K562 (cell line): ENCODE data around the gene DIAPH1. TPM values are rescaled to one million over a fixed set of nuclear protein-coding genes. Genes with fewer than 3 reads are reported as not detected.

ENCODE experiments used
- CBFA2T2 ChIP-seq: fragments of 450-650 bp; conservative IDR thresholded peaks from 2 replicates; pipeline ENCODE4 v1.6.1; 2017; ENCODE audit warnings: mild to moderate bottlenecking
- CREM ChIP-seq: IDR thresholded peaks from 2 replicates; pipeline ENCODE4 v1.6.1; 2014; ENCODE audit warnings: antibody characterized with exemption, low read depth
- DPF2 ChIP-seq: fragments of 450-650 bp; IDR thresholded peaks from 2 replicates; pipeline ENCODE4 v1.6.1; 2016
- EHMT2 ChIP-seq: fragments of 450-650 bp; IDR thresholded peaks from 2 replicates; pipeline ENCODE4 v1.6.1; 2018; ENCODE audit warnings: antibody characterized with exemption
- JUN ChIP-seq, 2 experiments: sonication (generic) in 1 of 2; formaldehyde crosslinking in 1 of 2; IDR thresholded peaks; 2 replicates each; pipeline versions ENCODE4 v1.6.1 to v1.8.0; 2012 to 2022; ENCODE audit warnings: borderline replicate concordance in 2 of 2, mild to moderate bottlenecking in 2 of 2, improper control_type of control experiment in 1 of 2, low read depth in 1 of 2, low read length in 1 of 2, missing genetic modification reagents in 1 of 2
- JUND ChIP-seq, 2 experiments: IDR thresholded peaks; 2 replicates in 1 of 2; 3 replicates in 1 of 2; pipeline ENCODE4 v1.6.1; 2011; ENCODE audit warnings: borderline replicate concordance in 2 of 2, low read depth in 2 of 2, low read length in 2 of 2, improper control_type of control experiment in 1 of 2, missing biosample characterization in 1 of 2, missing genetic modification characterization in 1 of 2, missing genetic modification reagents in 1 of 2
- LCOR ChIP-seq: sonication (generic); formaldehyde crosslinking; IDR thresholded peaks from 2 replicates; pipeline ENCODE4 v1.8.0; 2022; ENCODE audit warnings: mild to moderate bottlenecking, missing genetic modification reagents
- SAFB ChIP-seq: fragments of 200-400 bp; formaldehyde crosslinking; IDR thresholded peaks from 2 replicates; pipeline ENCODE4 v1.6.1; 2017; ENCODE audit warnings: low read depth, low read length, borderline replicate concordance
- SIN3A ChIP-seq, 2 experiments: fragments of 150-350 bp in 1 of 2; IDR thresholded peaks; 2 replicates each; pipeline ENCODE4 v1.6.1; 2011 to 2016; ENCODE audit warnings: borderline replicate concordance in 2 of 2, low read depth in 2 of 2, low read length in 2 of 2, mild to moderate bottlenecking in 2 of 2, moderate library complexity in 2 of 2; ENCODE audit not compliant: control insufficient read depth in 1 of 2
- SRSF1 ChIP-seq: fragments of 200-400 bp; formaldehyde crosslinking; IDR thresholded peaks from 2 replicates; pipeline ENCODE4 v1.6.1; 2017; ENCODE audit warnings: mild to moderate bottlenecking, low read depth, low read length, moderate library complexity
- TFAM ChIP-seq: fragments of 250-450 bp; sonication (Bioruptor Pico); conservative IDR thresholded peaks from 2 replicates; pipeline ENCODE4 v1.5.0; 2021; ENCODE audit warnings: mild to moderate bottlenecking, moderate library complexity
- XRCC5 ChIP-seq: fragments of 200-400 bp; formaldehyde crosslinking; IDR thresholded peaks from 2 replicates; pipeline ENCODE4 v1.6.1; 2017; ENCODE audit warnings: low read depth, mild to moderate bottlenecking, low read length
- ZNF589 ChIP-seq: fragments of 200-800 bp; sonication (Bioruptor generic); IDR thresholded peaks from 2 replicates; pipeline ENCODE4 v1.6.1; 2016; ENCODE audit warnings: low read depth, missing genetic modification characterization, missing compliant biosample characterization
- ZNF785 ChIP-seq: fragments of 250-450 bp; sonication (Bioruptor Pico); IDR thresholded peaks from 2 replicates; pipeline ENCODE4 v1.4.0; 2020; ENCODE audit warnings: mild to moderate bottlenecking
- polyA plus RNA-seq, 8 experiments: library from polyadenylated mRNA; depleted of rRNA in 4 of 8; stranded (reverse) in 5 of 8; unstranded in 3 of 8; fragments of >200 nt; fragmentation: Nextera tagmentation in 2 of 8; fragmentation: Illumina TruSeq in 1 of 8; extraction: Ambion mirVana in 2 of 8; extraction: Trizol in 1 of 8; gene quantifications; 2 replicates each; pipeline versions ENCODE4 v1.2.1 to v1.2.3, GENCODE V29; 2011 to 2014; ENCODE audit warnings: inconsistent platforms in 1 of 8, missing spikeins in 1 of 8
- total RNA-seq, 7 experiments: library from RNA; depleted of rRNA in 6 of 7; stranded (reverse); fragments of >200 nt in 6 of 7; fragmentation: Illumina TruSeq in 2 of 7; extraction: Trizol in 2 of 7; gene quantifications; 2 replicates each; pipeline versions ENCODE4 v1.2.1 to v1.2.3, GENCODE V29; 2011 to 2021; ENCODE audit warnings: low replicate concordance in 1 of 7
- TF ChIP-seq, protein P1 (sequence below): fragments of 450-650 bp; IDR thresholded peaks from 2 replicates; pipeline ENCODE4 v1.6.1; 2017; ENCODE audit warnings: antibody characterized with exemption, mild to moderate bottlenecking

Gene DIAPH1
- total and polyA plus RNA-seq, 9 of the 15 experiments (the other 6 are each of a cell fraction or from before 2014, with no cell fraction given): 60.8 to 328 (median 97.8) TPM

DNA sequence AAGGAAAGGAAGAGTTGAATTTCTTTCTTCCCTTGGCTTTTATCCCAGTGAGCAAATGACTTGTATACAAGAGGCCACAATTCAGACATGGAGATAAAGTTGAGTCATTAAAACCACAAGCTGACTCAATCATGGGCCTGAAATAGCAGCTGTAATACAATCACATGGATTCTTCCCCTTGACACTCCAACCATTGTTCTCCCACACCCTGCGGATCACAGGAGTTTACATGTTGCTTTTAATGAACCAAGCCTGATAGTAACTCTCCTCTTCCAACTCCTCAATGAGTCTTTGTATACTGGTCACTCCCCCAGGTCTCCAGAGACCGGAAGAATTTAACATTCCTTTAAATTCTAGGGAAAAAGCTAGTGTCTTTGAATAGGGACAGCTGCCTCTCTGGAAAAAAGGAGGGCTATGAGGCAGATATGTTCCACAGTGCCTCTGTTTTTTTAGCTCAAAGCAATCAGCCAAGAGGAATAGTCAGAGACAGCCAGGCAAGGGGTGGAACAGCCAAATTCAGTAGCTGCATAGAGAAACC is 97.5 kb downstream of the DIAPH1 start (continued):
- TF ChIP-seq JUND (IDR thresholded peaks at IDR 0.05; ENCODE audit: borderline replicate concordance, low read depth, low read length): peak; percentile 93
- peak; percentile 94; the same call in 2 of the 3 replicates for TF ChIP-seq JUND (tag; IDR thresholded peaks at IDR 0.05; ENCODE audit: borderline replicate concordance, low read depth, low read length)
- no peak for TF ChIP-seq SRSF1
- no peak for TF ChIP-seq LCOR (CRISPR knock-in tag)
- peak; percentile 35 for TF ChIP-seq CBFA2T2
- TF ChIP-seq EHMT2: 0 out of 2 replicates have a peak, but pooled peaks have one; percentile 12
- TF ChIP-seq ZNF785 (CRISPR knock-in tag): no peak
- TF ChIP-seq XRCC5: no peak
- TF ChIP-seq DPF2: peak; percentile 76
- TF ChIP-seq, protein P1, sequence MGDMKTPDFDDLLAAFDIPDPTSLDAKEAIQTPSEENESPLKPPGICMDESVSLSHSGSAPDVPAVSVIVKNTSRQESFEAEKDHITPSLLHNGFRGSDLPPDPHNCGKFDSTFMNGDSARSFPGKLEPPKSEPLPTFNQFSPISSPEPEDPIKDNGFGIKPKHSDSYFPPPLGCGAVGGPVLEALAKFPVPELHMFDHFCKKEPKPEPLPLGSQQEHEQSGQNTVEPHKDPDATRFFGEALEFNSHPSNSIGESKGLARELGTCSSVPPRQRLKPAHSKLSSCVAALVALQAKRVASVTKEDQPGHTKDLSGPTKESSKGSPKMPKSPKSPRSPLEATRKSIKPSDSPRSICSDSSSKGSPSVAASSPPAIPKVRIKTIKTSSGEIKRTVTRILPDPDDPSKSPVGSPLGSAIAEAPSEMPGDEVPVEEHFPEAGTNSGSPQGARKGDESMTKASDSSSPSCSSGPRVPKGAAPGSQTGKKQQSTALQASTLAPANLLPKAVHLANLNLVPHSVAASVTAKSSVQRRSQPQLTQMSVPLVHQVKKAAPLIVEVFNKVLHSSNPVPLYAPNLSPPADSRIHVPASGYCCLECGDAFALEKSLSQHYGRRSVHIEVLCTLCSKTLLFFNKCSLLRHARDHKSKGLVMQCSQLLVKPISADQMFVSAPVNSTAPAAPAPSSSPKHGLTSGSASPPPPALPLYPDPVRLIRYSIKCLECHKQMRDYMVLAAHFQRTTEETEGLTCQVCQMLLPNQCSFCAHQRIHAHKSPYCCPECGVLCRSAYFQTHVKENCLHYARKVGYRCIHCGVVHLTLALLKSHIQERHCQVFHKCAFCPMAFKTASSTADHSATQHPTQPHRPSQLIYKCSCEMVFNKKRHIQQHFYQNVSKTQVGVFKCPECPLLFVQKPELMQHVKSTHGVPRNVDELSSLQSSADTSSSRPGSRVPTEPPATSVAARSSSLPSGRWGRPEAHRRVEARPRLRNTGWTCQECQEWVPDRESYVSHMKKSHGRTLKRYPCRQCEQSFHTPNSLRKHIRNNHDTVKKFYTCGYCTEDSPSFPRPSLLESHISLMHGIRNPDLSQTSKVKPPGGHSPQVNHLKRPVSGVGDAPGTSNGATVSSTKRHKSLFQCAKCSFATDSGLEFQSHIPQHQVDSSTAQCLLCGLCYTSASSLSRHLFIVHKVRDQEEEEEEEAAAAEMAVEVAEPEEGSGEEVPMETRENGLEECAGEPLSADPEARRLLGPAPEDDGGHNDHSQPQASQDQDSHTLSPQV: 0 out of 2 replicates have a peak, but pooled peaks have one; percentile 27
- no peak for TF ChIP-seq TFAM (CRISPR knock-in tag)
- no peak for TF ChIP-seq SAFB
- TF ChIP-seq SIN3A (IDR thresholded peaks at IDR 0.05; ENCODE audit: borderline replicate concordance in 2 of 2, control insufficient read depth in 1 of 2, low read depth in 2 of 2, low read length in 2 of 2): no peak
- peak; percentile 87 for TF ChIP-seq JUN (IDR thresholded peaks at IDR 0.05; ENCODE audit: borderline replicate concordance, low read depth, low read length)
- peak; percentile 65; the same call in 1 of the 2 replicates for TF ChIP-seq JUN (CRISPR knock-in tag; IDR thresholded peaks at IDR 0.05; ENCODE audit: borderline replicate concordance)
- peak; percentile 79 for TF ChIP-seq ZNF589
- TF ChIP-seq CREM: 0 out of 2 replicates have a peak, but pooled peaks have one; percentile 6
